ENCODE data around the gene FN3K.

Gene FN3K

DNA sequence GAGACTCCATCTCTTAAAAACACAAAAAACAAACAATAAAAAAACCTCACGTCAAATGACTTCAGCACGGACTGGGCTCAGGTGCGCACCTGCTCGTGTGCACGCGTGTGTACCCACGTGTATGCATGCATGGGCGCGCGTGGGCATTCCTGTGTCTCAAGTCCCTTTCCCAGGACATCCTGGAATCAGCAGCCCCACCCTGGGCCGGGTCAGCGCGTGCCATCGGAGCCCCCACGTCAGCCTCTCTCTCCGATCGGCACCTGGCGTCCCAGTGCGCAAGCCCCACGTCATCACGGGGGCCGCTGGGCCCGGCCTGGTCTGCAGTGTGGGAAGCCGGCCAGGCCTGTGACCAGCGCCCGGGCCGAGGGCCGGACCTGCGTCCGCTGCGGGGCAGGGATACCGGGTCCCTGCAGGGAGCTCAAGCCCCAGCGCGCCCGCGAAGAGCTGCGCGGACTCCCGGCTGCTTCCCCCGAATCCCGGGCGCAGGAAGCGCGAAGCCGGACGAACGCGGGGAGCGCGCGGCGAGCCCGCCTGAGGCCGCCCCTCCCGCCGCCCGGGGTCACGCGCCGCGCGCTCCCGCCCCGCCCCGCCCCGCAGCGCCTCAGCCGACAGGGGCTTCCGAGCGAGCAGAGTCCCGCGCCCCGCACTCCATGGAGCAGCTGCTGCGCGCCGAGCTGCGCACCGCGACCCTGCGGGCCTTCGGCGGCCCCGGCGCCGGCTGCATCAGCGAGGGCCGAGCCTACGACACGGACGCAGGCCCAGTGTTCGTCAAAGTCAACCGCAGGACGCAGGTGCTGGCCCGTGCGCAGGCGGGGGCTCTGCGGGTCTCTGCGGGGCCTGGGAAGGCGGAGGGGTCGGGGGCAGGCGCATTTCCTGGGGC, at the start of gene FN3K:
TSS of gene FN3K (plus strand) at position 629 of the 880 bp plus-strand sequence. CDS start at position 651, 22 bp downstream.
- no peak for DNase-seq (ENCODE audit: low read depth, low spot score)

DNA sequence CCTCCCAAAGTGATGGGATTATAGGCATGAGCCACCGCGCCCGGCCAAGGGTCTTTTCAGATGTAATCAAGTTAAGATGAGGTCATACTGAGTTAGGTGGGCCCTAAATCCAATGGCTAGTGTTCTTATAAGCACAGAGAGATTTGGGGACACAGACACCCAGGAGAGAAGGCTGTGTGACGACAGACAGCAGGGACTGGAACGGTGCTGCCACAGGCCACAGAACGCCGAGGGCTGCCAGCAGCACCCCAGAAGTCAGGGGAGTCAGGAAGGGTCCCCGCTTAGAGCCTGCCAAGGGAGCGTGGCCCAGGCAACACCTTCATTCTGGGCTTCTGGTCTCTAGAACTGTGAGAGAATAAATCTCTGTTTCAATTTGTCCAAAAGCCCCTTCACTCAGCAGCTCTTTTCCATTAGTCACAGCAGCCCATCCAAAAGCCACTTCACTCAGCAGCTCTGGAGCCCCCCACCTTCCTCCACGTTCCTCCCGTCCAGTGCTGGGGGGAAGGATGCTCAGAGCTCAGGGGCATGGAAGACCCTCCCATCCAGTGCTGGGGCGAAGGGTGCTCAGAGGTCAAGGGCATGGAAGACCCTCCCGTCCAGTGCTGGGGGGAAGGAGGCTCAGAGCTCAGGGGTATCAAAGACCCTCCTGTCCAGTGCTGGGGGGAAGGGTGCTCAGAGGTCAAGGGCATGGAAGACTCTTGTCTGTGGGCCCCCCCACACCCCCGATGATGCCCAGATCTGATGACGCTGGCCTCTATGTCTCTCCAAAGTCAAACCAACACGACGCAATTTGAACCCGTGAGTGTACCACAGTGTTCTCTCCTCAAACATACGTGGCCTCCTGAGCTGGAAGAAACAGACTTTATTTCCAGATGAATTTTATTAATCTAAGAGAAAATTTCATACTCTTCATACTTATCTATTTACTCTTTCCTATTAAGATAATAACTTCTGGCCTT, 48.8 kb upstream of the FN3K start:
- DNase-seq (ENCODE audit: low read depth, low spot score), result no peak

DNA sequence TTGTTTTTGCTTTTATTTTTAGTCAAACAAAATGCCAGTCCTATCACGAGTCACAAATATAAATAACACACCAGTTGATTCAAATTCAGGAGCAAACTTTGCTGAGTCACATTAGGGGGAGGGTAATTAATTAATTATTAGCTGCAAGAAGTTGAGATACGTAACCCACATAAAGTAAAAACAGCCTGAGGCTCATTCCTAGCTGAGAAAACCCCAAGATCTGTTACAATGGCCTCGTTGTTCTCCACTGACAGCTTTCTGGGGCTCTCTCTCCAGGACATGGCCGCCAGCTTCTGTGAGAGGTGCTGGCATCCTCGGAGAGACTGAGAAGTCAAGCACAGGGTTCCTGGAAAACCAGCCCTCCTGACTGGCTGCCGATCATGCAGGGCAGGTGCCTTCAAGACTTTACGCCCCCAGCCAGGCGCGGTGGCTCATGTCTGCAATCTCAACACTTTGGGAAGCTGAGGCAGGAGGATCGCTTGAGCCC, 48.0 kb upstream of the FN3K start:
- no peak for DNase-seq (ENCODE audit: low read depth, low spot score)

DNA sequence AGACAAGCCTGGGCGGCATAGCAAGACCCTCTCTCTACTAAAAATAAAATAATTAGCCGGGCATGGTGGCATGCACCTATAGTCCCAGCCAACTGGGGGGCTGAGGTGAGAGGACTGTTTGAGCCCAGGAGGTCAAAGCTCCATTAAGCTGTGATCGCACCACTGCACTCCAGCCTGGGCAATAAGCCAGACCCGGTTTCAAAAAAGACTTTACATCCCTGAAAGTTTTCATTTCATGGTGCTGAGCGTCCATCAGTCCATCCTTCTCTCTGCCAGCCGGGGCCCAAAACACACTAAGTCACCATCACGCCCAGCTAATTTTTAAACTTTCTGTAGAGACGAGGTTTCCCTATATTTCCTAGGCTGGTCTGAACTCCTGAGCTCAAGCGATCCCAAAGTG, 47.5 kb upstream of the FN3K start:
- DNase-seq (ENCODE audit: low read depth, low spot score), result no peak

DNA sequence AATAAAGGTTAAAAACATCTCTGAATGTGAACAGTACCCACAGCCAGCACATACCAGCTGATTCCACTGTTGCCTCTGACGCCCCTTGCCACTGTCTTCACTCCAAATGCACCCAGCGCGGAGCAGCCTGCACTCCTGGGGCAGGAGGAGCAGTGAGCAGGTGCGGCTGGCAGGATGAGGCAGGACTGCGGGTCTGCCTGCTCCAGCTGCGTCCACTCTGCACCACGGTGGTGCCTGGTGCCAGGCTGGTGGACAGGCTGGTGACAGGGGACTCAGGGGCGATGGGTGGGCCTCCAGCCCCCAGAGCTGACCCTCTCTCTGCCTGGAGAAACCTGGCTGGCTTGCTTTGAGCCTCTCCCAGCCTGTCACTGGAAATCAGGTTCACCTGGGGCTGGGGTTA, 46.3 kb upstream of the FN3K start:
- no peak for DNase-seq (ENCODE audit: low read depth, low spot score)

DNA sequence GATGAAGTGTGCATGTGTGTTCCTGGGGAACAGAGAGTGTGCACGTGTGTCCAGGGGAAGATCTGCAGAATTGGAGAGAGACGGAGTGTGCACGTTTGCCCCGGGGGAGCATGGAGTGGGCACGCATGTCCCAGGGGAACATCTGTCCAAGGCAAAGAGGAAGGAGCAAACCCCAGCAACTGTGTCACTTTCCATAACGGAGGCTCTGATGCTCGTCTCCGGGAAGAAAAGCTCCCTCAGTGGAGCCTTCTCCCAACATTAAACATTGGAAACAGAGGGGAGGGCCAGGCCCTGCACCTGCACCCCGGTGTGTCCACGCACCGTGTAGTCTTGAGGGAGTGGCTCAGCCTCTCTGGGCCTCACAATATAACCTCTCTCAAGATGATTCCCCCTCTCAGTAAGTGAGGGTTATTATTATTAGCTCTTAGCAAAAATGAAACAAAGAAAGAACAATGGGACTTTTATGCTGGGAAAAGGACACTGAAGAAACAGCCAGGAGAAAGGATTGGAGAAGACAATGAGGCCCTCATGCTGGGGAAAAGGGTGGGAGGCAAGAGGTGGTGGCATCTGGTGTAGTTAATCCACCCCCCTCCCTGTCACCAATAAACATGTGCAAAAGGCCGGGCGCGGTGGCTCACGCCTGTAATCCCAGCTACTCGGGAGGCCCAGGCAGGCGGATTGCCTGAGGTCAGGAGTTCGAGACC, 44.5 kb upstream of the FN3K start:
- DNase-seq (ENCODE audit: low read depth, low spot score), result no peak

DNA sequence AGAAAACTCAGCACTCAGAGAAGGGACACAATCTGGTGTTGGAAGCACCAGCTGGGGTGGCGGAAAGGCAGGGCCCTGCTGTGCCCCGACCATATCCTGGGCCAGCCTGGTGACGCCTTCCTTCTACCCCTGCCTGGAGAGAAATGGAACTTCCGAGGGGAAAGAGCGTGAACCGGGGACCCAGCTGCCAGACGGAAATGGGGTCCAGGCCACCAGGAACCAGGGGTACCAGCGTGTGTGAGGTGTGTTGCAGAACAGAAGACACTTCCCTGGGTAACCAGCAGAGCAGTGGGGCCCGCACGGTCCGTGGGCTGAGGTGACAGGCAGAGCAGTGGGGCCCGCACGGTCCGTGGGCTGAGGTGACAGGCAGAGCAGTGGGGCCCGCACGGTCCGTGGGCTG, 43.7 kb upstream of the FN3K start:
- DNase-seq (ENCODE audit: low read depth, low spot score), result no peak

DNA sequence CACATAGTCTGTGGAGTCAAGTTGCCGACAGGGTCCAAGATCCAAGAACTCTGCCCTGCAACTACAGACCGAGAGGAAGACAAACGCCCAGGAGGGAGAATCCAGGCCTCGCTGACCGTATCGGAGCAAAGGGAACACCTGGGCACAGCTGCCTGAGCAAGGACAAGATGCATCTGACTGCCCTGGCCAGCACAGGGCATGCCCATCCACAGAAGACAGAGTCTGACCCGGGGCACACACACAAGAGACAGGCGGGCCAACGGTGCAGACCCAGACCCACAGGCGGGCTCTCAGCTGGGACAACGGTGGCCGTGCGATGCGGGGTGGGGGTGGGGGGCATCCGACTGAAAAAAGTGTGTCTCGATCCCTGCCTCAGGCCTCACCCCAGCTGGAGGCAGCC, 43.1 kb upstream of the FN3K start:
- DNase-seq (ENCODE audit: low read depth, low spot score), result no peak

DNA sequence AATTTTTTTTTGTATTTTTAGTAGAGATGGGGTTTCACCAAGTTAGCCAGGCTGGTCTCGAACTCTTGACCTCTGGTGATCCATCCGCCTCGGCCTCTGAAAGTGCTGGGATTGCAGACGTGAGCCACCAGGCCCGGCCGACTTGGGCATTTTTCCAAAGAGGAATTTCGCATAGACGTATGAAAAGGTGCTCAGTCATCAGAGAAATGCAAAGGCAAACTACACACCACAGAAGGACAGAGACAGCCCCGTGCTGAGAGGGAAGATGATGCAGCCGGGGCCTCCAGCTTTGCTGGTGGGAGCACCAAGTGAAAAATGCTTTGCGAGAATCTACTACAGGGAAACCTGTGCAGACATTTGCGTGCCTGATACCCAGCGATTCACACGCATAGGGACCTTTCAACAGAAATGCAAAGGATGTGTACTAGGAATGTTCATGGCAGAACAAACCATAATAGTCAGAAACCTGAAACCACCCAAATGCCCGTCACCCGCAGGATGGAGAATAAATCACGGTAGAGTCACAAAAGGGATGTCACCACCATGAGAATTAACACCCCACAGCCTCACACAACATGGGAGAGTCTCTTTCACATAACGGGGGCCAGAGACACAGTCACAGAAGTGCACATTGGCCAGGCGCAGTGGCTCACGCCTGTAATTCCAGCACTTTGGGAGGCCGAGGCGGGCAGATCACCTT, 42.1 kb upstream of the FN3K start:
- DNase-seq (ENCODE audit: low read depth, low spot score), result no peak

DNA sequence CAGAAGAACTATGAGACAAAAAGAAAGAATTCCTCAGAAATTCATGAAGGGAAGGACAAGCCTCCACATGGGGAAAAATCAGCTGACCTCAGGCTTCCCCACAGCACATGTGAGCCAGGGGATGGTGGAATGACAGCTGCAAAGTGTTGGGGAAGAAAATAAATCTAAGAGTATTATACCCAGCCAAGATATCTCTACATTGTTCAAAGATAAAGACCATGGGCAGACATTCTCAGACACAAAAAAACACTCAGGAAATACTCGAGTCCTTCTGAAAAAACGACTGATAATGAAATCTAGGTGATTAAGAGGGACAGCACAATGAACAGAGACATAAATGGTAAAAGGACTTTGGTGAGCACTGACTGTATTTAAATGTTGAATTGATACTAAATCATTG, 40.8 kb upstream of the FN3K start:
- DNase-seq (ENCODE audit: low read depth, low spot score), result no peak

DNA sequence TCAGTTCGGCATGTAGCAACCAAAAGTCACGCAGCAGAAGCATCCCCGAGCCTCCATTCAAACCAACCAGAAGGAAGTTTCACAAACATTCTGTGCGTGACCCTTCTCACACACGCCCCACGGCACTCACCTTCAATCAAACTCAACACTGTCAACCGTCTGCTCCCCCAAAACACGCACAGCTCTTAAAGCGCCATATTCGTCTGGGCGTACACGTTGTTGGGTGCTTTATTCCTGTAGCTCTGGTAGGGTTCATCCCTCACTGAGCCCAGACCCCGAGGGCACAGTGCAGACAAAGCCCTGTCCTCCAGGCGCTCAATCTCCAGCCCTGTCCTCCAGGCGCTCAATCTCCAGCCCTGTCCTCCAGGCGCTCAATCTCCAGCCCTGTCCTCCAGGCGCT, 39.2 kb upstream of the FN3K start:
- DNase-seq (ENCODE audit: low read depth, low spot score), result no peak

DNA sequence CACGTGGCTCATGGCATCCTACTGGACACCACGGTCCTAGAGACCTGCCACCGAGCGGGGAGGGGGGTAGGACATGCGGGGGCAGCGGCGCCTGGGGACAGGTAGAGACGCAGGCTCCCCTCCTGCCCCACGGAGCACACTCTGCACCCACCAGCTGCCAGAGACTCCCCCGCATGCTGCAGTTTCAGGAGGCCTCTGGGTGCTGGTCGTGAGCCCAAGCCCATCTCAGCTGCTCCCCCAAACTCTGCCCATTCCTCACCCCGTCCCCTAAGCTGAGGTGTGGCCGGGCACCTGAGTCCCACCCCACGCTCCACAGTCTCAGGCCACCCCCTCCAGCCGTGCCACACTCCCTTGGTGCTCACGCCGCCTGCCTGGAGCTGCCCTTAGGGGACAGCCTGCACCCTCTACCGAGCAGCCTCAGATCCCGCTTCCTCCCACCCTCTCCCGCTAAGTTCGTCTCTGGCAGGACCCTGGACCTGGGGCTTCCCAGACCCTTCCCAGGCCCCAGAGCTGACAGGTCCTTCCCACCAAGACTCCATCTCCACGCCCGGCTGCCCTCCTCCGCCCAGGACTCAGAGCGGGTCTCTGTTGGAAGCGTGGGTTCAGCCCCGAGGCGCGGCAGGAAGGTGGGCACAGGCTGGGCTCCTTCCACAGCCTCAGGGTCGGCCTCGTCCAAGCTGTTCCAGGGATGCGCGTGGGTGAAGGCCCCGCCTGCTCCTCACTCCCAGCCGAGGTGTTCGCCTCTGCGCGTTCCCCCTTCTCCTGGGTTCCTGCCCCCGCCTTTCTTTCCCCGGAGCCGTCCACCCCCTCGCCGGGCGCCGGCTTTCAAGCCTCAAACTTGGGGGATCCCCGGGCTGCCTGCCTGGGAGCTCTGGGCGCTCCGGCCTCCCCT, 38.3 kb upstream of the FN3K start:
- DNase-seq (ENCODE audit: low read depth, low spot score), result no peak

DNA sequence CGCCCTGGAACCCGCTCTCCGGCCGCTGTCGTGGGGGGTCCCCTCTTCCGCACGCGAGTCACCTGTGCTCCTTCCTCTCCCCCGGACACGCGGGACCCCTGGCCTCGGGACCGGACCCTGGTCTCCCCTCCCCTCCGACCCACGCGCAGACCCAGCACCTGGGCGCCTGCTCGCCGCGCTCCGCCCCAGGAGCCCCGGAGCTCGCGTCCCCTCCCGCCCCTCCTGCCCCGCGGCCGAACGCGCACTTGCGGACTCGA, 37.7 kb upstream of the FN3K start:
- no peak for DNase-seq (ENCODE audit: low read depth, low spot score)

DNA sequence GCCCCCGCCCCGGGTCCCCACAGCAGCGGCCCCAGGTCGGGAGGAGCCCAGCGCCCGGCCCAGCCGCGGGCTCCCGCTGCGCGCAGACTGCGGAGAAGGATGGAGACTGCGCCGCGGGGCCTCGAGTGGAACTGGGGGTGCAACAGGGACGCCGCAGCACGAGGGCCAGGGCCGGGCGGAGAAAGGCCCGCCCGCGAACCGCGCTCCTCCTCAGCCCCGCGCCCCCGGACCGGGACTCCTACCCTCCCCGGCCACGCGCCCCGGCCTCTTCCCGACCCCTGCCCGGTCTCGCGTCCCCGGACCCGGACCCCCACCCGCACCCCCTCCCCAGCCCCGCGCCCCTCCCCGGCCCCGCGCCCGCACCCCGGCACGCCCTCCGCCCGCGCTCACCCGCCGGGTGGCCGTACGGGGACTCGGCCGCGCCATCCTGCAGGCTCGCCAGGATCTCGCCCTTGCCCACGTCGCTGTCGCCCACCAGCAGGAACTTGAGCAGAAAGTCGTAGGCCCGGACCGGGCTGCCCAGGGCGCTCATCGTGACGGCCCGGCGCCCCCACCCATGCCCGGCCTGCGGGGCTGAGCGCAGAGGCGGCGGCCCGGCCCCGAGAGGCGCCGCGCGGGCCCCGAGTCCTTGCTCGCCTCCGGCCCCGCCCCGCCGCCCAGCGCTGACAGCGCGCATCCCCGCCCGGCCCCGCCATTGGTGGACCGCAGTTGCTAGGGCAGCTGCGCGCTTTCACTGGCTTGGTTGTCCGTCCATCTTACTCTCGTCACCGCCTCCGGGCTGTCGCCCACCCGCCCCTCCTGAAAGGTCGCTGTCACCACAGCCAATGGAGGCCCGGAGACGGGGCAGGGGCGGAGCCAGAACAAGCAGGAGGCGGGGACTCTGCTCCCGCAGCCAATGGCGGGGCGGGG, 37.1 kb upstream of the FN3K start, which contains the start of gene RAB40B:
TSS of gene RAB40B (minus strand) at position 634 of the 909 bp plus-strand sequence. CDS start at position 532, 102 bp downstream.
- peak; percentile 97 for DNase-seq (ENCODE audit: low read depth, low spot score)

DNA sequence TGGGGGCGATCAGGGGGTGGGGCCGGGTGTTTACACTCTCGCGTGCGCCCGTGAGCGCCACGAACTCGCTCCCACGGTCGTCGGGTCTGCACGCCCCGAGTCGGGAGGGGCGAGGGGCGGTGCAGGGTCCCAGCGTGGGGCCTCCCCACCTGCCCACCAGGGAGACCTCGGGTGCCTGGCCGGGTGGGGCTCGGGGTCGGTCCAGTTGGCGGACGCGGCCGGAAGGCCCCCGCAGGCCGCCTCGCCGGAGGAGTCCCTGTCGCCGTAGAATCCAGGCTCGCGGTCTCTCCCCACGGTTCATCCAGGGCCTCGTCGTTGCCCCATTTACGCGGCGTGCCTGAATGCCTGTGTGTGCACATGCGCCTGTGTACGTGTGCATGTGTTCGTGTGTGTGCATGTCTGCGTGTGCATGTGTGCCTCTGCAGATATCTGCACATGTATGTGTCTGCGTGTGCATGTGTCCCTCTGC, 36.4 kb upstream of the FN3K start:
- no peak for DNase-seq (ENCODE audit: low read depth, low spot score)

DNA sequence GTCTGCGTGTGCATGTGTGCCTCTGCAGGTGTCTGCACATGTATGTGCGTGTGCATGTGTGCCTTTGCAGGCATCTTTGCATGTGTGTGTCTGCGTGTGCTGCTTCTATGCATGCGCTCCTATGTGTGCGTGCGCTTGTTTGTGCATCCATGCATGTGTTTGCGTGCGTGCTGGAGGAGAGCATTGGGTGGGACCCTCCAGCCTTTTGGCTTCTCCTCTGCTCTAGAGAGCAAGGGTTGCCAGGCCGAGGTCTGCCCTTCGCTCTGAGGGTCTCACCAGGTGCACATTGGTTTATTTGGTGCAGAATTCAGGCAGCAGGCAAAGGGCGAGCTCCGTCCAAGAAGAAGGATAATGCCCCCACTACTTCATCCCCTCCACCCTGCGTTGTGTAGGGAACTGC, 35.9 kb upstream of the FN3K start:
- DNase-seq (ENCODE audit: low read depth, low spot score), result no peak

DNA sequence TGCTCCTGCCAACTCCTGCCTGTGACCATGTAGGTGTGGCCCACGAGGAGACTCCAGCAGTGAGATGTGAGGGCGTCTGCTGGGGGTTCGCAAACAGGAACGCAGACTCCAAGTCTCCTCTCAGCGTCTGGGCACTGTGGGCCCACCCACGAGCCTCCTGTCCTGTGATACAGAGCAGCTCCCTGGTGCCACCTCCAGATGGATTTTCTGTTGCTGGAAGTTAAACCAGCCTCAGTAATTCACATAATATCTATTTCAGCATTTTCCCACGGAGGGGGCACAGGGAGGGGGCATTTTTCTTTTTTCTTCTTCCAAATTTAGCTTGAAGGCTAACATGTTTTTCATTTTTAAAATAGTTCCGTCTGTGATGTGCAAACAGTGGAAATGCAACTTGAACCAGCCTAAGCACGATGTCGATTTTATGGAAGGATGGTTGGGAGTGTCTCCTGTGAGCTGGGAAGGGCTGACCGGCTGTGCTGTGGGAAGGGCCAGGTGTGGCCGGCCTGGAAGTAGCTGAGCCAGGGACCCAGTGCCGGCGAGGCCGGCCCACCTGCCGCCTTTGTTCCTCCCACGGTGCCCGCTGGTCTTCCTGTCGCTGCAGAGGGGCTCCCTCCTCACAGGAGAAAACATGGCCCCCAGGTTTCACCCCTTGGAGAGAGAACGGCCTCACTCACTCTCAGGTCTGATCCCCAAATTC, 33.0 kb upstream of the FN3K start:
- no peak for DNase-seq (ENCODE audit: low read depth, low spot score)

DNA sequence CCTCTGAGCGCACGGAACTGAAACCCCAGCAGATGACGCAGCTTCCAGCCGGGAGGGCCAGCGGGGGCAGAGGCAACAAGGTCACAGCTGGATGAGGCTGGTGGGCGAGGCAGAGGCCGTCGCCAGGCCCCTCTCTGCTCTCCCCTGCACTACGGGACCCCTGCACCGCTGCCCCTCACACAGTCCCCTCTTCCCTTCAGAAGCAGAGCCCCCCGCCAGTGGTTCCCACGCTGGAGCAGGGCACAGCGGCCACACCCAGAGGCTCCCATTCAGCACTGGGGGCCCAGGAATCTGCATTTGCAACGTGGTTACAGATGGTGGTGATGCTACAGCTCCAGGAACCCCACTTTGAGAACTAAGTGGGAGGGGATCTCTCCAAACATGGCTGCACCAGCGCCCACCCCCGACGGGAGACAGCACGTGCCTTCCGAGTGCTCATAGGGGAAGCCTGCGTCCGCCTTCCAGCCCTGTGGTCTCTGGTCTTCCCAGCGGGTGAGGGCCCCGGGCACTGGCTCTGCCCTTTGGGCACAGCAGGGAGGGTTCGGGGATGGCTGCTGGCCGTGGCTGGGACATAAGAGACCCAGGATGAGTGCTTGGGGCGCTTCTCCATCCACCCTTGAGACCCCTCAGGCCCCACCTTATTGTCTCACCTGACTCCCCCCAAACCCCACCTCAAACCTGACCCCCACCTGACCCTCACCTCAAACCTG, 32.2 kb upstream of the FN3K start:
- no peak for DNase-seq (ENCODE audit: low read depth, low spot score)
